ENCODE data around the gene CFAP43. TPM values are rescaled to one million over a fixed set of nuclear protein-coding genes. Genes with fewer than 3 reads are reported as not detected.
"Not testable (repeated sequence)": the region's sequence is repeated elsewhere in the genome, so short reads cannot be mapped to it uniquely, and the experiment has no call there.

CFAP43 gene
- total RNA-seq, 1 donor from 2014 or later = not detected

DNA sequence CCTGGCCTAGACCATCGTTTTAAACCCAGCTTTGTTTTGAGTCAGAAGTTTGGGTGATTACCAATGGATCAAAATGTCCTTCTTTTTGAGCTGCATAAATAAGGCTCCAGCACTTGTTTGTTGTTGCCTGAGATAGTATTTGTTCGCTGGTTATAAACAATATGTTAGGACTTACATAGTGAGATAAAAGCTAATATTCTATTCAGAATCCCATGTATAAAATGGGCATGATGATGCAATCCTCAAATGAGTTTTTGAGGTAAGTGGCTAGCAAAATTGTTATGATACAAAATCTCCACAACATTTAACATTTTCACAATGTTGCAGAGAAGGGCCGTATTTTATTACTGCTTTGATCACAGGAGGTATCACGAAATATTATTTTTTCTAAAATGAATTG lies 48.5 kb downstream of the CFAP43 start:
- no peak overlapping the region for H3K27ac Mint-ChIP-seq
- H3K9me3 Mint-ChIP-seq = no peaks in the 10 kb centered on the region
- no peak overlapping the region for H3K4me3 Mint-ChIP-seq
- intact Hi-C loops (cut with micrococcal nuclease) = no loop called here
- DNase-seq = no peak
- H3K27me3 Mint-ChIP-seq = peaks cover 14% of the 10 kb centered on the region
- no peaks in the 10 kb centered on the region for H3K36me3 Mint-ChIP-seq (ENCODE audit: low read depth)
- H3K4me1 Mint-ChIP-seq = no peaks in the 10 kb centered on the region

- intact Hi-C loops (cut with micrococcal nuclease); DNase-seq; H3K4me3 Mint-ChIP-seq; H3K4me1 Mint-ChIP-seq; H3K27ac Mint-ChIP-seq; H3K36me3 Mint-ChIP-seq (ENCODE audit: low read depth): not testable (repeated sequence)
- H3K27me3 Mint-ChIP-seq = peaks cover 36% of the 10 kb centered on the region
- H3K9me3 Mint-ChIP-seq = peaks cover 14% of the 10 kb centered on the region
These were observed 58.0 kb downstream of the CFAP43 start for GRCh38 chr10:104174136-104174535.

DNA sequence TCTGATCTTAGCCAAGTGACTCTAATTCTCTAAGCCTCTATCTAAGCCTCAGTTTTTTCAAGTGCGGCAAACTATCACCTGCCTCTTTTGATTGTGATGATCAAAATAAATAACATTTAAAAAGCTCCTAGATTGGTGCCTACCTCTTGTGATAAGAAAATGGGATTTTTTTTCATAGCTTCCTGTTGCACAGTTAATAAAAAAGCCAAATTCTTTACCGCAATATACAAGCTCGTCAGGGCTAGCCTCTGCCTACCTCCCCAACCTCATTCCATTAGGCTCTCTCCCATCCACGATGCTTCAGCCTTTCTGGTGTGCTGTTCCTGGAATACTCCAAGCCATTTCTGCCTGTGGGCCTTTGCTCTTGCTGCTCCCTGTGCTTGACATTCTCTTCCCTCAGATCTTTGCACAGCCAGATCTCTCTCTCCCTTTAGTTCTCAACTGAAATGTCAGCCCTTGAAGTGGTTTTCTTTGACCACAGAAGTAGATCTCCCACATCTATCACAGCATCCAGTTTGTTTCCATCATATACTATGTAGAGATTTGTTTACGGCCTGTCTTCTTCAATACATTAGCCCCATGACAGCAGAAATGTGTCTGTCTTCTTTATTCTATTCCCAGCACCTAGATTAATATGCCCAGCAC lies 61.4 kb downstream of the CFAP43 start:
- H3K27ac Mint-ChIP-seq = no peak overlapping the region

DNA sequence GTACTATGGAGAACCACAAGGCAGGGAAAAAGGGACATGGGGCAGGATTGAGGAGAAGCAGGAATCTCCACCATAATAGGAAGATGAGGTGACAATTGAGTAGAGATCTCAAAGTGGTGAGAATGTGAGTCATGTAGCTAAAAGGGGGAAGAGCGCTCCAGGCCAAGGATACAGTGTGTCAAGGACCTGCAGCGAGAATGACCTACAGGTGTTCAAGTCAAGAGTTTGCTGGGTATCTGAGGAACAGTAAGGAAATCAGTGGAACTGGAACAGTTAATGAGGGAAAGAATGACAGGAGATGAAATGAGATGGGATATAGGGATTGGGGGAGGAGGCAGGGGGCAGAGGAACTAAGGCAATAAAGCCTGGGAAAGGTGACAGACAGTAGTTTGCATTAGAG lies 76.6 kb downstream of the CFAP43 start:
- no peak overlapping the region for H3K4me3 Mint-ChIP-seq
- H3K4me1 Mint-ChIP-seq = no peaks in the 10 kb centered on the region
- H3K36me3 Mint-ChIP-seq (ENCODE audit: low read depth) = no peaks in the 10 kb centered on the region
- intact Hi-C loops (cut with micrococcal nuclease) = no loop called here
- peaks cover 48% of the 10 kb centered on the region for H3K27me3 Mint-ChIP-seq
- H3K9me3 Mint-ChIP-seq = peaks cover 8% of the 10 kb centered on the region
- DNase-seq = no peak
- H3K27ac Mint-ChIP-seq = no peak overlapping the region

More for the DNA sequence above, 61.4 kb downstream of the CFAP43 start:
- Mint-ChIP-seq H3K9me3 (peaks cover 14% of the 10 kb centered on the region), H3K36me3 (ENCODE audit: low read depth) (no peaks in the 10 kb centered on the region), H3K27me3 (peaks cover 41% of the 10 kb centered on the region), H3K4me1 (peaks cover 9% of the 10 kb centered on the region), H3K4me3 (no peak overlapping the region)
- DNase-seq = peak; percentile 68
- intact Hi-C loops (cut with micrococcal nuclease) = no loop called here

GRCh38 chr10:104151737-104152136 lies 80.4 kb downstream of the CFAP43 start:
- Mint-ChIP-seq H3K9me3 (peaks cover 17% of the 10 kb centered on the region), H3K4me3 (no peak overlapping the region), H3K4me1 (no peaks in the 10 kb centered on the region), H3K27ac (no peak overlapping the region), H3K27me3 (peaks cover 47% of the 10 kb centered on the region), H3K36me3 (ENCODE audit: low read depth) (no peaks in the 10 kb centered on the region)
- no peak for DNase-seq
- intact Hi-C loops (cut with micrococcal nuclease) = no loop called here

GRCh38 chr10:104150139-104150538 lies 82.0 kb downstream of the CFAP43 start:
- peaks cover 17% of the 10 kb centered on the region for H3K9me3 Mint-ChIP-seq
- peaks cover 44% of the 10 kb centered on the region for H3K27me3 Mint-ChIP-seq
- no peak overlapping the region for H3K4me3 Mint-ChIP-seq
- H3K4me1 Mint-ChIP-seq = no peaks in the 10 kb centered on the region
- H3K36me3 Mint-ChIP-seq (ENCODE audit: low read depth) = no peaks in the 10 kb centered on the region
- no peak overlapping the region for H3K27ac Mint-ChIP-seq
- intact Hi-C loops (cut with micrococcal nuclease) = no loop called here
- DNase-seq = no peak

- Mint-ChIP-seq H3K27ac (no peak overlapping the region), H3K27me3 (peaks cover 52% of the 10 kb centered on the region), H3K9me3 (peaks cover 12% of the 10 kb centered on the region), H3K4me1 (no peaks in the 10 kb centered on the region), H3K4me3 (no peak overlapping the region), H3K36me3 (ENCODE audit: low read depth) (no peaks in the 10 kb centered on the region)
- DNase-seq = no peak
- intact Hi-C loops (cut with micrococcal nuclease) = no loop called here
These were observed 85.3 kb downstream of the CFAP43 start for GRCh38 chr10:104146882-104147281.

GRCh38 chr10:104144931-104145330 lies 87.2 kb downstream of the CFAP43 start:
- H3K27me3 Mint-ChIP-seq = peaks cover 46% of the 10 kb centered on the region

DNA sequence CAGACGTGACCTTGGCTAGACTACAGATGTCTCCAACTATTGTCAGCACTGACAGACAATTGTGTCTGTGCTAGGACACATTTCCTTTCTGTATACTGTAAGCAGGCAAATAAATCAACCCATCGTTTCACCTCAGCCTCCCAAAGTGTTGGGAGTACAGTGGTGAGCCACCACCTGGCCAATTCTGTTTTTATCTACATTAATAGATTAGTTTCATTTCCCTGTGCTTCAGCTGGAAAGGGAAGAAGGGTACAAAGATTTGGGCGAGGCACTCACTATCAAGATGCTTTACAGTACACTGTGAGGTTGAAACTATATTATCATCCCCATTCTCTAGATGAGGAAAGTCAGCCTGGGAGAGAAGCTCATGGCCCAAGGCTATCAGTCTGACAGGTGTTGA lies 88.3 kb downstream of the CFAP43 start:
- H3K27me3 Mint-ChIP-seq = peaks cover 50% of the 10 kb centered on the region
- no peaks in the 10 kb centered on the region for H3K36me3 Mint-ChIP-seq (ENCODE audit: low read depth)
- no peak for DNase-seq
- no peaks in the 10 kb centered on the region for H3K4me1 Mint-ChIP-seq
- H3K9me3 Mint-ChIP-seq = no peaks in the 10 kb centered on the region
- no peak overlapping the region for H3K4me3 Mint-ChIP-seq
- intact Hi-C loops (cut with micrococcal nuclease) = no loop called here
- H3K27ac Mint-ChIP-seq = no peak overlapping the region

More at GRCh38 chr10:104144931-104145330, 87.2 kb downstream of the CFAP43 start:
- no peak overlapping the region for H3K27ac Mint-ChIP-seq
- no peaks in the 10 kb centered on the region for H3K36me3 Mint-ChIP-seq (ENCODE audit: low read depth)
- H3K4me3 Mint-ChIP-seq = no peak overlapping the region
- no peaks in the 10 kb centered on the region for H3K4me1 Mint-ChIP-seq
- no peak for DNase-seq
- intact Hi-C loops (cut with micrococcal nuclease) = no loop called here
- peaks cover 3% of the 10 kb centered on the region for H3K9me3 Mint-ChIP-seq

GRCh38 chr10:104142081-104142480 lies 90.1 kb downstream of the CFAP43 start:
- no peak for DNase-seq
- Mint-ChIP-seq H3K27ac (no peak overlapping the region), H3K4me1 (no peaks in the 10 kb centered on the region), H3K4me3 (no peak overlapping the region), H3K27me3 (peaks cover 48% of the 10 kb centered on the region), H3K9me3 (no peaks in the 10 kb centered on the region), H3K36me3 (ENCODE audit: low read depth) (no peaks in the 10 kb centered on the region)
- intact Hi-C loops (cut with micrococcal nuclease) = no loop called here

GRCh38 chr10:104139221-104139620 lies 92.9 kb downstream of the CFAP43 start:
- DNase-seq = no peak
- intact Hi-C loops (cut with micrococcal nuclease) = no loop called here
- Mint-ChIP-seq H3K4me3 (no peak overlapping the region), H3K27me3 (peaks cover 36% of the 10 kb centered on the region), H3K9me3 (no peaks in the 10 kb centered on the region), H3K36me3 (ENCODE audit: low read depth) (no peaks in the 10 kb centered on the region), H3K27ac (no peak overlapping the region), H3K4me1 (no peaks in the 10 kb centered on the region)

GRCh38 chr10:104138131-104138530 lies 94.0 kb downstream of the CFAP43 start:
- H3K9me3 Mint-ChIP-seq = no peaks in the 10 kb centered on the region
- H3K4me3 Mint-ChIP-seq = no peak overlapping the region
- H3K4me1 Mint-ChIP-seq = no peaks in the 10 kb centered on the region
- H3K27ac Mint-ChIP-seq = no peak overlapping the region
- no peak for DNase-seq
- intact Hi-C loops (cut with micrococcal nuclease) = no loop called here
- H3K27me3 Mint-ChIP-seq = peaks cover 38% of the 10 kb centered on the region
- H3K36me3 Mint-ChIP-seq (ENCODE audit: low read depth) = no peaks in the 10 kb centered on the region

DNA sequence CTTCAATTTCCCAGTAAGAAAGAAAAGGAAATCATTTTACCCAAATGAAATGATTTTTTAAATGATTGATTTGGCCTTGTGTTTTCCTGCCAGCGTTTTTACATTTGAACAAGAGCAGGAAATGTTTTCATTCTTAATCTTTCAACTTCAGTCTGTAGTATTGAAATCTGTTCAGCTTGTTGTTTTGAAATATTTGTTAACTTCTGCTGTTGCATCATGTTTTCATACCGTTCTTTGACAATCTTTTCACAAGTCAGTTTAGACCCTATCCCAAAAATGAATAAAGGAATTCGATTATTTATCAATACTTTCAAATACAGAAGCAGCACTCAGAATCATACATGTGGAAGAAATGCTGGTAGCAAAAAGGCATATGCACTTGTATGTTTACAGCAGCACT lies 102.1 kb downstream of the CFAP43 start:
- Mint-ChIP-seq H3K27me3 (peaks cover 25% of the 10 kb centered on the region), H3K36me3 (ENCODE audit: low read depth) (peaks cover 14% of the 10 kb centered on the region), H3K27ac (no peak overlapping the region), H3K9me3 (no peaks in the 10 kb centered on the region), H3K4me1 (peaks cover 11% of the 10 kb centered on the region), H3K4me3 (no peak overlapping the region)
- no peak for DNase-seq
- intact Hi-C loops (cut with micrococcal nuclease) = no loop called here

GRCh38 chr10:104128214-104128613 lies 104.0 kb downstream of the CFAP43 start:
- intact Hi-C loops (cut with micrococcal nuclease) = loop anchor here (10.0 kb wide), 1 partner anchor 433 kb away; no protein-coding TSS in a partner anchor
- H3K4me1 Mint-ChIP-seq = peaks cover 16% of the 10 kb centered on the region

GRCh38 chr10:104127411-104127810 lies 104.8 kb downstream of the CFAP43 start:
- H3K9me3 Mint-ChIP-seq = no peaks in the 10 kb centered on the region
- DNase-seq = no peak
- peaks cover 4% of the 10 kb centered on the region for H3K27me3 Mint-ChIP-seq
- intact Hi-C loops (cut with micrococcal nuclease) = loop anchor here (10.0 kb wide), 1 partner anchor 433 kb away; no protein-coding TSS in a partner anchor
- H3K4me1 Mint-ChIP-seq = peaks cover 20% of the 10 kb centered on the region
- no peak overlapping the region for H3K27ac Mint-ChIP-seq
- H3K36me3 Mint-ChIP-seq (ENCODE audit: low read depth) = peaks cover 16% of the 10 kb centered on the region
- H3K4me3 Mint-ChIP-seq = no peak overlapping the region

More at GRCh38 chr10:104128214-104128613, 104.0 kb downstream of the CFAP43 start:
- H3K27ac Mint-ChIP-seq = no peak overlapping the region
- no peak for DNase-seq
- no peak overlapping the region for H3K4me3 Mint-ChIP-seq
- H3K9me3 Mint-ChIP-seq = no peaks in the 10 kb centered on the region
- H3K27me3 Mint-ChIP-seq = peaks cover 11% of the 10 kb centered on the region
- H3K36me3 Mint-ChIP-seq (ENCODE audit: low read depth) = peaks cover 16% of the 10 kb centered on the region
